Right forelimb (tissue), 1 donor: ENCODE data around the gene ZSWIM4.
"Not testable (repeated sequence)": the region's sequence is repeated elsewhere in the genome, so short reads cannot be mapped to it uniquely, and the experiment has no call there.

Source experiments
- DNase-seq: peaks from one replicate; pipeline ENCODE4 v3.0.0-alpha.2; 2018

Gene ZSWIM4

GRCh38 chr19:13778847-13779246 lies 16.4 kb upstream of the ZSWIM4 start:
- DNase-seq = no peak

- not testable (repeated sequence) for DNase-seq
These were observed 15.4 kb upstream of the ZSWIM4 start for GRCh38 chr19:13779794-13780193.

- peak; percentile 88 for DNase-seq
These were observed 13.7 kb upstream of the ZSWIM4 start for GRCh38 chr19:13781547-13781946.

- no peak for DNase-seq
These were observed 12.7 kb upstream of the ZSWIM4 start for GRCh38 chr19:13782537-13782936.

GRCh38 chr19:13783565-13784500 lies 11.4 kb upstream of the ZSWIM4 start:
- no peak for DNase-seq

GRCh38 chr19:13784731-13785452 lies 10.4 kb upstream of the ZSWIM4 start:
- DNase-seq = peak; percentile 70

- DNase-seq = no peak
These were observed 6.3 kb upstream of the ZSWIM4 start for GRCh38 chr19:13788991-13789390.

- no peak for DNase-seq
These were observed 4.9 kb upstream of the ZSWIM4 start for GRCh38 chr19:13790354-13790753.

GRCh38 chr19:13793317-13793716 lies 1.9 kb upstream of the ZSWIM4 start:
- not testable (repeated sequence) for DNase-seq

GRCh38 chr19:13794398-13794756 lies 866 bp upstream of the ZSWIM4 start:
- DNase-seq = no peak

- no peak for DNase-seq
These were observed 505 bp downstream of the ZSWIM4 start for GRCh38 chr19:13795595-13796300.

- DNase-seq = peak; percentile 60
These were observed 1.2 kb downstream of the ZSWIM4 start for GRCh38 chr19:13796301-13797057.

- DNase-seq = no peak
These were observed 1.8 kb downstream of the ZSWIM4 start for GRCh38 chr19:13797058-13797440.

- DNase-seq = no peak
These were observed 2.6 kb downstream of the ZSWIM4 start for GRCh38 chr19:13797870-13798269.

GRCh38 chr19:13799669-13800068 lies 4.4 kb downstream of the ZSWIM4 start:
- DNase-seq = no peak

GRCh38 chr19:13803038-13803437 lies 7.8 kb downstream of the ZSWIM4 start:
- no peak for DNase-seq

- no peak for DNase-seq
These were observed 9.8 kb downstream of the ZSWIM4 start for GRCh38 chr19:13804830-13805683.

- no peak for DNase-seq
These were observed 11.5 kb downstream of the ZSWIM4 start for GRCh38 chr19:13806728-13807127.

- DNase-seq = no peak
These were observed 12.3 kb downstream of the ZSWIM4 start for GRCh38 chr19:13807421-13808021.

- DNase-seq = no peak
These were observed 13.6 kb downstream of the ZSWIM4 start for GRCh38 chr19:13808856-13809255.

- DNase-seq = no peak
These were observed 17.3 kb downstream of the ZSWIM4 start for GRCh38 chr19:13812544-13812943.
